Gastrocnemius medialis (tissue), 4 donors: ENCODE data around the gene SPACA7.

Experiments
- POLR2A ChIP-seq, 2 donors: fragments of 450-650 bp; IDR thresholded peaks; one replicate each; pipeline ENCODE4 v1.6.1; 2017; ENCODE audit warnings: antibody characterized with exemption in 2 of 2, mild to moderate bottlenecking in 2 of 2, moderate library complexity in 2 of 2
- TF ChIP-seq, protein P1 (sequence below), 5 experiments: fragments of 450-650 bp in 3 of 5; fragments of 200-600 bp in 2 of 5; sonication (generic) in 2 of 5; IDR thresholded peaks in 4 of 5; conservative IDR thresholded peaks in 1 of 5; 1 replicate in 4 of 5; 2 replicates in 1 of 5; pipeline ENCODE4 v1.5.1; 2016 to 2019; ENCODE audit warnings: antibody characterized with exemption in 5 of 5, mild to moderate bottlenecking in 3 of 5, moderate library complexity in 3 of 5

DNA sequence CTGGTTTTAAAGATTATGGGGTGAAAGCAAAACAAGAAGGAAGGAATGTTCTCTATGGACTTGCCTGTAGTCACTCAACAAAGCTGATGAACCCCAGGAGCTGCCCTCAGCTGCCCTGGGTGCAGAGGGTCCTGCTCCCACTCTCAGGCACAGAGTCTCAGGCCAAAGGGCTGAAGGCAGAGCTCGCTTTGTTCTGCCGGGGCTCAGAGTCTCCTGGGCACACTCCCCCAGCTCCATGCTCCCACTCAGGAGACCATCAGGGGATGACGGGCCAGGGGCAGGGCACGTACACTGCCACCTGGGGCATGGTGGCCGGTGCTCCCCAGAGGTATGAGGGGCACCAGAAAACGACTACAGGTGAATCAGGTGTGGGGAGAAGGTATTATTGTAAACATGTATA is 46.8 kb upstream of the SPACA7 start:
- TF ChIP-seq, protein P1, sequence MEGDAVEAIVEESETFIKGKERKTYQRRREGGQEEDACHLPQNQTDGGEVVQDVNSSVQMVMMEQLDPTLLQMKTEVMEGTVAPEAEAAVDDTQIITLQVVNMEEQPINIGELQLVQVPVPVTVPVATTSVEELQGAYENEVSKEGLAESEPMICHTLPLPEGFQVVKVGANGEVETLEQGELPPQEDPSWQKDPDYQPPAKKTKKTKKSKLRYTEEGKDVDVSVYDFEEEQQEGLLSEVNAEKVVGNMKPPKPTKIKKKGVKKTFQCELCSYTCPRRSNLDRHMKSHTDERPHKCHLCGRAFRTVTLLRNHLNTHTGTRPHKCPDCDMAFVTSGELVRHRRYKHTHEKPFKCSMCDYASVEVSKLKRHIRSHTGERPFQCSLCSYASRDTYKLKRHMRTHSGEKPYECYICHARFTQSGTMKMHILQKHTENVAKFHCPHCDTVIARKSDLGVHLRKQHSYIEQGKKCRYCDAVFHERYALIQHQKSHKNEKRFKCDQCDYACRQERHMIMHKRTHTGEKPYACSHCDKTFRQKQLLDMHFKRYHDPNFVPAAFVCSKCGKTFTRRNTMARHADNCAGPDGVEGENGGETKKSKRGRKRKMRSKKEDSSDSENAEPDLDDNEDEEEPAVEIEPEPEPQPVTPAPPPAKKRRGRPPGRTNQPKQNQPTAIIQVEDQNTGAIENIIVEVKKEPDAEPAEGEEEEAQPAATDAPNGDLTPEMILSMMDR (IDR thresholded peaks at IDR 0.05 in 4 of 5, conservative IDR thresholded peaks at IDR 0.05 in 1 of 5), result no peak
- no peak for TF ChIP-seq POLR2A (IDR thresholded peaks at IDR 0.05)
